Activated naive CD4-positive, alpha-beta T cell treated with anti-CD3 and anti-CD28 coated beads, Interleukin-2, amount 10 ng/mL, durations not matched to agents 7 days and 5 days (primary cell): ENCODE results near the gene WFS1.

Experiments used
- CTCF ChIA-PET: fragments of 350-600 bp; sonication (Branson Sonifier 250); formaldehyde crosslinking; loops from one replicate; lab custom pipeline; 2021; ENCODE audit warnings: antibody characterized with exemption; lab: Charles Lee
- DNase-seq: peaks from one replicate; pipeline ENCODE4 v3.0.0-alpha.2; 2020
- H3K27ac Mint-ChIP-seq: one replicate; pipeline ENCODE4 v1.8.0; 2021; ENCODE audit warnings: mild to moderate bottlenecking, moderate library complexity, mixed read lengths
- H3K27me3 Mint-ChIP-seq: one replicate; pipeline ENCODE4 v1.8.0; 2021; ENCODE audit warnings: mild to moderate bottlenecking, mixed read lengths
- H3K36me3 Mint-ChIP-seq: one replicate; pipeline ENCODE4 v1.8.0; 2021; ENCODE audit warnings: mixed read lengths
- H3K4me1 Mint-ChIP-seq: one replicate; pipeline ENCODE4 v1.8.0; 2021; ENCODE audit warnings: mixed read lengths
- H3K4me3 Mint-ChIP-seq: one replicate; pipeline ENCODE4 v1.8.0; 2021; ENCODE audit warnings: mild to moderate bottlenecking, moderate library complexity, mixed read lengths
- H3K9me3 Mint-ChIP-seq: one replicate; pipeline ENCODE4 v1.8.0; 2021; ENCODE audit warnings: mixed read lengths

WFS1 gene

DNA sequence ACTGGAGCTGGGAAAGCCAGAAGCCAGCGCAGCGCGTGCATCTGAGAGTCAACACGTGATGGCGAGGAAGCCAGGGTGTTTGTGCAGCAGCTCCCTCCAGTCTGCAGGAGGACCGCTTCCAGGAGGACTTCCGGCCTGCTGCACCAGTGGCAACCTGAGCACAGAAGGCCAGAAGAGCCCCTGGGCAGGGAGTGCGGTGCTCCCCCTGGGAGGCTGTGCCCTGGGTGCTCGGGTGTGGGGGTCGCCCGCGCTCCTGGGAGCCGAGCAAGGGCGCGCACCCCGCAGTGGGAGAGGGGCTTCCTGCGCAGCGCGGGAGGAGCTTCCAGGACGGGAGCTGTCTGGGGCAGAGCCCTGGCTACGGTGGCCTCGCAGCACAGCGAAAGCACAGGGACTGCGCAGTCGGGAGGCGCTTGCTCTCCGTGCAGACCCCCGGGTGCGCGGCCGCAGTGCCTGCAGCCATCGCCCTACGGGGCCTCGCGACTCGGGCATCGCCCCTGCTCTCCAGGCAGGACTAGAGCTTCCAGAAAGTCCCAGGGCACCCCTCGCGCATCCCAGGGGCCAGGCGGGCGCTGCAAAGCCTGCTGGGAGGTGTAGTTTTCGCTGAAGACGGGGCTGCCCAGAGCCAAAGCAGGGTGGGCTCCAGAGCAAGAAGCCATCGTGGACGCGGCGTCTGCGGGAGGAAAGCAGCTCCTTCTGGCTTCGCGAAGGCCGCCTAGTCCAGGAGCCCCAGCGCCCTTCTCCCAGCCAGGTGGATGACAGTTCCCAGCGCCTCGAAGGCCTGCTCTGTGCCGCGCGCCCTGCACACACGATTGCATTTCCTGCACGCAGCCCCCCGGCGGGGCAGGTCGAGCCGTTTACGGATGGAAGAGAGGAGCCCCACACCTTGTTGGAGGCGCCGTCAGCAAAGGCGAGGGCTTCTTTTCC, 24.1 kb upstream of the WFS1 start:
- DNase-seq = no peak
- no peak overlapping the region for H3K4me3 Mint-ChIP-seq
- H3K27me3 Mint-ChIP-seq = peaks cover 56% of the 10 kb centered on the region
- no peaks in the 10 kb centered on the region for H3K36me3 Mint-ChIP-seq
- CTCF ChIA-PET = interaction anchor here (1.0 to 2.0 kb wide), 2 partner anchors 82 kb away, joined by 3 to 7 read pairs; no protein-coding TSS in a partner anchor
- H3K27ac Mint-ChIP-seq = no peak overlapping the region
- peaks cover 5% of the 10 kb centered on the region for H3K9me3 Mint-ChIP-seq
- H3K4me1 Mint-ChIP-seq = no peaks in the 10 kb centered on the region

DNA sequence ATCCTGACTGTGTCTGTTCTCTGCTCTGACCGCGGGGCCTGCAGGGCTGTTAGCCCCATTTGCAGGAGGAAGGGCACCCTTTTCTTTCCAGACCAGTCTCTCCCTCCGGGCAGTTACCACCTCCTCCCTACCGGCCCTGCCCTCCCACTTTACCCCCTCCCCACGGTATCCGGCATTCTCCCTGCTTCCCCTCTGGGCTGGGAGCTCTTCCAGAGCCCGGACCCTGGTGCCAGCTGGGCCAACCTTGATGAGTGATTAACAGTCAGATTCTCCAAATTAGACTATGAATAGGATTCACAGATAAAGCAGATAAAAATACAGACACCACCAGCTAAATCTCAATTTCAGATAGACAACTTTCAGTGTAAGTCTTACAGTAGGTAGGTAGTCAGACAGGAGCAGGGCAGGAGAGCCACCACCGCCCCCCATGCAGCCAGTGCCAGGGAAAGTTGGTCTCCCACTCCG, 23.4 kb upstream of the WFS1 start:
- Mint-ChIP-seq H3K36me3 (no peaks in the 10 kb centered on the region), H3K4me3 (no peak overlapping the region), H3K9me3 (peaks cover 5% of the 10 kb centered on the region), H3K27ac (no peak overlapping the region), H3K4me1 (no peaks in the 10 kb centered on the region), H3K27me3 (peaks cover 58% of the 10 kb centered on the region)
- CTCF ChIA-PET = interaction anchor here (1.0 kb wide), 1 partner anchor 82 kb away, joined by 3 read pairs; no protein-coding TSS in a partner anchor
- DNase-seq = no peak

DNA sequence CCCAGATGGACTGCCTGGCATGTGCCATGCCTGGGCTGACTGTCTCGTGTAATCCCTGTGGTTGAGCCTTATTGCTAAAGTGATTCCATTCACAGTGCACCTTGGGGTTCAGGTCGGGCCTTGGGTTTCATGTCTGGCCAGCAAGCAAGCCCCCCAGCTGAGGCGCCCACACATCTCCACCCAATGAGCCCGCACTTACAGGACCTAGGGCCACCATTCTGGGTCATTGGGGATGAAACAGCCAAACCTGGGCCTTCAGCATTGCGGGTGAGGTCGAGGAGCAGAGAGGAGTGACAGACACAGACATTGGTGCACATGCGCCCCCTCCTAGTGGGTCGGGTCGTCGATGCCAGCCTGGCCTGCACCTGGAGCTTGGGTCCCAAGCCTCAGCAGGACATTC, 21.3 kb upstream of the WFS1 start:
- Mint-ChIP-seq H3K9me3 (peaks cover 5% of the 10 kb centered on the region), H3K27me3 (peaks cover 57% of the 10 kb centered on the region), H3K4me1 (no peaks in the 10 kb centered on the region), H3K36me3 (no peaks in the 10 kb centered on the region), H3K27ac (no peak overlapping the region), H3K4me3 (no peak overlapping the region)
- no peak for DNase-seq
- CTCF ChIA-PET = interaction anchor here (0.5 to 24.7 kb wide), 6 partner anchors 14 to 299 kb away, joined by 3 to 504 read pairs (median 11); no protein-coding TSS in a partner anchor

DNA sequence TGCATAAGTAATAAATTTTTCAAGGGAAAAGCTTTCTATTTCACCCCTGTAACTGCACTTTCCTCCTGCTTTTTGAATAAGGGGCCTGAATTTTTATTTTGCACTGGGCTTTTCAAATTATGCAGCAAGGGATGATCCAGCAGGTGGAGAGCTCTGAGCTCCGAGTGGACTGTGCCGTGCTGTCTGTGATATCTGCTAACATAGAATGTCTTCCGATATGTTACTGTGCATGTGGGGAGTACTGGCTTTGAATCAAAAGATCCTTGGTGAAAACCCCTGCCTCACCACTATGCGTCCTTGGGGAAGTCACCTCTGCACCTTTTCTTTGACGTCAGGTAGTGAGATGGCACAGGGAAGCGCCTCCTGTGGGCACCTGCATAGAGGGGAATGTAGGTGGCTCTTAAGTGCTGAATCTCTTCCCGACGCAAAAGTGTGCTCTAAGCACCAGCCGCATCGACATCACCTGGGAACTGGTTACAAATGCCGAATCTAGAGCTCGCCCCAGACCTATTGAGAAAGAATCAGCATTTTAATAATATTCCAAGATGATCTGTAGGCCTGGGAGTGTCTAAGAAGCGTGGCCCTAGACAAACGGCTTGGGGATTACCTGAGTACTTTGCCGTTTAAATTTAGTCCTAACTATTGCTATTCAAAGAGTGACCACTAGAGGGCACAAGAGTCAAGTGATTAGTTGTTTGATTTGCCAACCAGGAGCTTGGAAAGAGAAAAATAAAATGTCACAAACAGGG, 19.2 kb upstream of the WFS1 start:
- DNase-seq = no peak
- Mint-ChIP-seq H3K4me1 (no peaks in the 10 kb centered on the region), H3K9me3 (no peaks in the 10 kb centered on the region), H3K27ac (no peak overlapping the region), H3K36me3 (no peaks in the 10 kb centered on the region), H3K4me3 (no peak overlapping the region), H3K27me3 (peaks cover 56% of the 10 kb centered on the region)
- CTCF ChIA-PET = interaction anchor here (0.6 to 24.7 kb wide), 25 partner anchors 10 to 819 kb away, joined by 3 to 504 read pairs (median 3); no protein-coding TSS in a partner anchor

DNA sequence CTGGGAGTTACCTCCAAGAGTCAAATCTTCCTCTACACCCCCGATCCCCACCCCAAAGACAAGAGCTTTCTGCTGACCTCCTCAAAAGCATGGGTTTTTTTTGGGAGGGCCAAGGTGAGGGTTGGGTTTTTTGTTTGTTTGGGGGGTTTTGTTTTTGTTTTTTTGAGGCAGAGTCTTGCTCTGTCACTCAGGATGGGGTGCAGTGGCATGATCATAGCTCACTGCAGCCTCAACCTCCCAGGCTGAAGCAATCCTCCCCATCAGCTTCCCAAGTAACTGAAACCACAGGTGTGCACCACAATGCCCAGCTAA, 18.7 kb upstream of the WFS1 start:
- Mint-ChIP-seq H3K36me3 (no peaks in the 10 kb centered on the region), H3K27me3 (peaks cover 55% of the 10 kb centered on the region), H3K9me3 (no peaks in the 10 kb centered on the region), H3K27ac (no peak overlapping the region), H3K4me1 (no peaks in the 10 kb centered on the region), H3K4me3 (no peak overlapping the region)
- CTCF ChIA-PET = interaction anchor here (0.6 to 24.7 kb wide), 22 partner anchors 11 to 818 kb away, joined by 3 to 504 read pairs (median 3); no protein-coding TSS in a partner anchor
- no peak for DNase-seq

DNA sequence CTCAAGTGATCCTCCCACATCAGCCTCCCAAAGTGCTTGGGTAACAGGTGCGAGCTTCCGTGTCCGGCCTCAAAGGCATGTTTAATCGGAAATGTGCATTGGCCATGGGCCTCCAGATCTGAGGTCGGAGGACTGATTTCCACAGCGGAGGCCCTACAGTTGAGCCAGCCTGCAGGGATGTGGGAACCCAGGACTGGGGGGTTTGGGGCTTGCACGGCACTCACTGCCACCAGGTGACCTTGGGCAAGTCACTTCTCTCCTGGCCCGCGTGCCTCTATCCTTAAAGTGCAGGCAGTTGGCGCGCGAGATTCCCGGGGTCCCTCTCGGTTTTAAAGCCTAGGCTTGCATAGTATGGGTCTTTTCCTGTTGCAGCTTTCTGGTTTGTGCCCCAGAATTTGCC, 18.3 kb upstream of the WFS1 start:
- Mint-ChIP-seq H3K27me3 (peaks cover 55% of the 10 kb centered on the region), H3K4me1 (no peaks in the 10 kb centered on the region), H3K36me3 (no peaks in the 10 kb centered on the region), H3K27ac (no peak overlapping the region), H3K9me3 (no peaks in the 10 kb centered on the region), H3K4me3 (no peak overlapping the region)
- CTCF ChIA-PET = interaction anchor here (0.6 to 24.7 kb wide), 19 partner anchors 11 to 295 kb away, joined by 3 to 504 read pairs (median 3); no protein-coding TSS in a partner anchor
- DNase-seq = no peak

DNA sequence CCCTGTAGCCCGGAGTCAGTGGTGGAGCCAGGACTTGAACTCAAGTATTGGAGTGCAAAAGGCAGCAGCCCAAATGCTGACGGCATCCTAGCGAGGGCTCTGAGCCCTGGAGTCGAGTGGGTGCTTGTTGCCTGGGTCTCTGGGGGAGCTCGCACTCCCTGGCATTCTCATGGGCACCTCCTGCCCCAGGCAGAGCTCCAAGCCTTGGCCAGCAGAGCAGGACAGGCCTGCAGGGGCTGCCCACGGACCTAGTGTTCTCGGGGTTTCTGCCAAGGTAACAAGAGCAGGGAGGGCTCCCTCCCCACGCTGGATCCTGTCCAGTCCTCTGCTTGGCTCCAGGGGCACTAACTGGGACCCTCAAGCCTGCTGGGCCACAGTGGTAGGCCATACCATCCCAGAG, 17.6 kb upstream of the WFS1 start:
- H3K27ac Mint-ChIP-seq = no peak overlapping the region
- DNase-seq = no peak
- CTCF ChIA-PET = interaction anchor here (3.8 to 24.7 kb wide), 2 partner anchors 10 to 75 kb away, joined by 40 to 504 read pairs; no protein-coding TSS in a partner anchor
- no peaks in the 10 kb centered on the region for H3K36me3 Mint-ChIP-seq
- peaks cover 4% of the 10 kb centered on the region for H3K4me1 Mint-ChIP-seq
- H3K4me3 Mint-ChIP-seq = no peak overlapping the region
- H3K27me3 Mint-ChIP-seq = peaks cover 57% of the 10 kb centered on the region
- no peaks in the 10 kb centered on the region for H3K9me3 Mint-ChIP-seq

DNA sequence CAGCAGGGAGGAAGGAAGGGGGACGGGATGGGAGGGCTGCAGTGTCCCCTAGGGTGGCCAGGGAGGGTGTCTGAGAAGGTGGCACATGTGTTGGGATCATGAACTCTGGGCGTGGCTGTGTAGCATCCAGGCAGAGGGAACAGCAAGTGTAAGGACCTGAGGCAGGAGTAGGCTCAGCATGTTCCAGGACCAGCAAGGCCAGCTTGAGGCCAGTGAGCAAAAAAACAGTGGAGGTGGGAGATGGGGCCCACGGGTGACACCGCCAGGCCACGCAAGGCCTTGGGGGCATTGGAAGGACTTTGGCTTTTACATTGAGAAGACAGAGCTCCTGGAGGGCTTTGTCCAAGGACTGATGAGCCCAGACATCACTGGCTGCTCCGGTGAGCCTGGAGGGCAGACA, 16.5 kb upstream of the WFS1 start:
- Mint-ChIP-seq H3K27me3 (peaks cover 52% of the 10 kb centered on the region), H3K9me3 (no peaks in the 10 kb centered on the region), H3K4me3 (no peak overlapping the region), H3K4me1 (peaks cover 9% of the 10 kb centered on the region), H3K36me3 (no peaks in the 10 kb centered on the region), H3K27ac (no peak overlapping the region)
- CTCF ChIA-PET = interaction anchor here (0.7 to 24.7 kb wide), 6 partner anchors 9 to 91 kb away, joined by 3 to 504 read pairs (median 4); no protein-coding TSS in a partner anchor
- no peak for DNase-seq

DNA sequence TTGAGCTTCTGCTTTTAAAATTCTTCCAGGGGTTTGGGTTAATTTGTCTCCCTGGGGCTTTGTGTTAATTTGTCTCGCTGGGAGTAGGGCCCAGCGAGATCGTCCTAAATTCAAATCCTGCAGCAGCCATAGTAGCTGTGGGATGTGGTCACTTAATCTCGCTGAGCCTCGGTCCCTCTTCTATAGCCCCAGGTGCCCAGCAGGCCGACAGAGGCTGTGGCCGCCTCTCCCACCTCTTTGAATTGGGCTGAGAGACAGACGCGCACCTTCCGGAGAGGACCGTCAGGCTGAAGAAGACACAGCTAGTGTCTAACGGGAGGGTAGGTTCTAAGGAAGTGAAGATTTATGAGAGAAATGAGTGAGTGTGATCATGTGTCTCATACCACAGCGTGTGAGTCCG, 15.7 kb upstream of the WFS1 start:
- Mint-ChIP-seq H3K27ac (no peak overlapping the region), H3K4me3 (no peak overlapping the region), H3K27me3 (peaks cover 50% of the 10 kb centered on the region), H3K4me1 (peaks cover 9% of the 10 kb centered on the region), H3K36me3 (no peaks in the 10 kb centered on the region), H3K9me3 (no peaks in the 10 kb centered on the region)
- no peak for DNase-seq
- CTCF ChIA-PET = interaction anchor here (1.3 to 24.7 kb wide), 4 partner anchors 8 to 73 kb away, joined by 3 to 504 read pairs (median 8); no protein-coding TSS in a partner anchor

DNA sequence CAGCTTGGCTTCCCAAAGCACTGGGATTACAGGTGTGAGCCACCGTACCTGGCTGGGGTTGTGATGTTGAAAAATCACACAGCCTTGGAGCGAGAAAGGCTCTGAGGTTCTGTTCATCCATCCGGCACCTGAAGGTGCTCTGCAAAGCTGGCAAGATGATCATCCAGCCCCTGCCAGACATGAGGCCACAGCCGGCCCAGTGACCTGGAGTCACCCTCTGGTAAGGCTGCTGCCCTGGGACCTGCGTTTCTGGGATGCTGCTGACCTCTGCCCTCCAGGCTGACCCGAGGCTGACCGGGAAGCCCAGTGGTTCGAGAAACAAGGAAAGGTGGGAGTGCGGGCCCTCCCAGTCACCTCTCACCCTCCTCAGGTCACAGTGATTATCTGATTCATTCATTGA, 13.5 kb upstream of the WFS1 start:
- Mint-ChIP-seq H3K9me3 (no peaks in the 10 kb centered on the region), H3K4me1 (peaks cover 9% of the 10 kb centered on the region), H3K27me3 (peaks cover 59% of the 10 kb centered on the region), H3K27ac (no peak overlapping the region), H3K36me3 (no peaks in the 10 kb centered on the region), H3K4me3 (no peak overlapping the region)
- CTCF ChIA-PET = interaction anchor here (1.0 to 24.7 kb wide), 2 partner anchors 71 to 177 kb away, joined by 3 to 504 read pairs; no protein-coding TSS in a partner anchor
- no peak for DNase-seq

DNA sequence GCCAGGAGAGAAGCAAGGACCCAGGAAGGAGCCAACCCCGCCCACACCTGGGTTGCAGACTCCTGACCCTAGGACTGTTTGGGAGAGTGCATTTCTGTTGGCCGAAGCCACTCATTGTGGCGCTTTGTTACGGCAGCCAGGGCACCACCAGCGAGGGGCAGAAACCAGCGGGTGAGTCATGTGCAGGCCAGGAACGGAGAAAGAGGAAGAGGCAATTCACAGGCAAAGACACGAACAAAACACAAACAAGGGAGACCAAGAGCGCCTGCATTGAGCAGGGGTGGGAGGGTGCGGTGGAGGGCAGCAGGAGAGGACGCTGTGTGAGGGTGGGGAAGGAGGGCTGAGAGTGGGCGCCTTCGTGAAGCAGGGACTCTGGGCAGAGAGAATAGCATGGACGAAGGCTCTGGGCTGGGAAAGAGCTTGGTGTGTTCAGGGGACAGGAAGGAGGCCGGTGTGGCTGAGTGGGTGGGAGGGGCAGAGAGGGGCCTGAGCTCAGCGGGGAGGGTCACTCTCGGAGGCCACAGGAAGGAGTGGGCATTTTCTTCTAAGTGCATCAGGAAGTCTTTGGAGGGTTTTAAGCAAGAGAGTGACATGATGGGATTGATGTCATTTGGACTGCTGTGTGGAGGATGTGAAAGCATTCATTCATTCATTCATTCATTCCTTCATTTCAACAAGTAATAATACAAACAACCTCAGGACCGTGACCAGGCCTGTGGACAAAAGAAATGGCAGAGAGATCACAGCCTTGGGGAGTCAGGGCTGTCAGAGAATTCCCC, 12.2 kb upstream of the WFS1 start:
- Mint-ChIP-seq H3K27ac (no peak overlapping the region), H3K9me3 (no peaks in the 10 kb centered on the region), H3K4me3 (no peak overlapping the region), H3K36me3 (no peaks in the 10 kb centered on the region), H3K4me1 (peaks cover 9% of the 10 kb centered on the region), H3K27me3 (peaks cover 67% of the 10 kb centered on the region)
- CTCF ChIA-PET = interaction anchor here (1.0 to 24.7 kb wide), 2 partner anchors 70 to 178 kb away, joined by 3 to 504 read pairs; no protein-coding TSS in a partner anchor
- DNase-seq = no peak

DNA sequence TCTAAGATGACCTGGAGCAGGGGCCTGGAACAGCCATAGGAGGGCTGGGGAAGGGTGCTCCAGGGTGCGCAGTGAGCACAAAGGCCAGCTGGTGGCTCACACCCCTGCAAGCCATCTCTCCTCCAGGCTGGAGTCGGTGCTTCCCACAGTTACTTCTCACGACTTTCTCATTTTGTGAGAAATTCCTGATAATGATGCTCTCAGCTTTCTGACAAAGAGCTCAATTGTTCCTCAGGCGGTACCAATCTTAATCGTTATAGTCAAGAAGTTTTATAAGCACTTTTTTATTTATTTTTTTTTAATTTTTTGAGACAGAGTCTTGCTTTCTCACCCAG, 11.7 kb upstream of the WFS1 start:
- Mint-ChIP-seq H3K36me3 (no peaks in the 10 kb centered on the region), H3K4me1 (peaks cover 9% of the 10 kb centered on the region), H3K9me3 (no peaks in the 10 kb centered on the region), H3K27me3 (peaks cover 71% of the 10 kb centered on the region), H3K27ac (no peak overlapping the region), H3K4me3 (no peak overlapping the region)
- DNase-seq = no peak
- CTCF ChIA-PET = interaction anchor here (24.7 kb wide), 1 partner anchor 69 kb away, joined by 504 read pairs; no protein-coding TSS in a partner anchor

DNA sequence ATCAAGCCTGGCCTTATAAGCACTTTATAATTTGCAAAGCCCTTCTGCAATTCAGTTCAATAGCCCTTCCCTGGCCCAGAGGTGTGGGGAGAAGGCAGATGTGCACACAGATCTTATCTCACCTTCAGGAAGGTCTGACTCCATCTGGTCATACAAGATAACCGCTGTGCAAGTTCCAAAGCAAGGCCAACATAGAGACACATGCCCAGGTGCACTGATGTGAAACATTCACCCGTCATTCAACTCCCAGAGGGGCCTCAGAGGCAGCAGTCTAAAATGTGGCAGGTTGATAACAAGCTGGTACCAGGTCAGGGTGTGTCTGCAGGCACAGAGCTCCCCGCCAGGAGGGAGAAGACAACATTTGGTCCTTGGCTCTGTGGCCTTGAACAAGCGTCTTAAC, 10.9 kb upstream of the WFS1 start:
- no peak overlapping the region for H3K4me3 Mint-ChIP-seq
- no peaks in the 10 kb centered on the region for H3K9me3 Mint-ChIP-seq
- CTCF ChIA-PET = interaction anchor here (24.7 kb wide), 1 partner anchor 69 kb away, joined by 504 read pairs; no protein-coding TSS in a partner anchor
- peaks cover 9% of the 10 kb centered on the region for H3K4me1 Mint-ChIP-seq
- H3K36me3 Mint-ChIP-seq = no peaks in the 10 kb centered on the region
- DNase-seq = no peak
- no peak overlapping the region for H3K27ac Mint-ChIP-seq
- peaks cover 69% of the 10 kb centered on the region for H3K27me3 Mint-ChIP-seq
